Lung (tissue), 12 donors: Measurements from ENCODE around the gene CALML6. TPM values are rescaled to one million over a fixed set of nuclear protein-coding genes. Genes with fewer than 3 reads are reported as not detected.
A peak's percentile ranks its signal among the peaks of the same experiment; 100 is the strongest.

Source experiments
- ATAC-seq: fragments of 200-7000 bp; cut with Tn5 transposase; one replicate; pipeline ENCODE4 v1.9.1; 2020; ENCODE audit warnings: moderate number of reproducible peaks; ENCODE audit not compliant: insufficient read depth, low FRiP score
- DNase-seq, 3 donors: peaks; one replicate each; pipeline ENCODE4 v3.0.0-alpha.2; 2013 to 2017
- H3K27ac ChIP-seq, 2 donors: one replicate each; pipeline ENCODE4 v1.5.1; 2013; ENCODE audit warnings: mild to moderate bottlenecking in 2 of 2, moderate library complexity in 2 of 2, control low read depth in 1 of 2, inconsistent platforms in 1 of 2, low read depth in 1 of 2, low read length in 1 of 2
- H3K27me3 ChIP-seq, 3 donors: one replicate each; pipeline ENCODE4 v1.5.1; 2013; ENCODE audit warnings: low read length in 2 of 3; ENCODE audit not compliant: control insufficient read depth in 3 of 3, insufficient read depth in 3 of 3
- H3K36me3 ChIP-seq, 4 donors: one replicate each; pipeline ENCODE4 v1.5.1; 2013; ENCODE audit warnings: low read length in 4 of 4, mild to moderate bottlenecking in 1 of 4, moderate library complexity in 1 of 4; ENCODE audit not compliant: control insufficient read depth in 4 of 4, insufficient read depth in 4 of 4
- H3K4me1 ChIP-seq, 5 donors: one replicate each; pipeline ENCODE4 v1.5.1; 2013; ENCODE audit warnings: low read length in 5 of 5, mild to moderate bottlenecking in 2 of 5, moderate library complexity in 1 of 5; ENCODE audit not compliant: control insufficient read depth in 5 of 5, insufficient read depth in 5 of 5
- H3K4me3 ChIP-seq: one replicate; pipeline ENCODE4 v1.5.1; 2013; ENCODE audit warnings: mild to moderate bottlenecking, control low read depth, moderate library complexity
- H3K9ac ChIP-seq, 2 donors: one replicate each; pipeline ENCODE4 v1.5.1; 2013; ENCODE audit warnings: low read length in 2 of 2, control low read depth in 1 of 2; ENCODE audit not compliant: insufficient read depth in 1 of 2
- H3K9me3 ChIP-seq, 4 donors: one replicate each; pipeline ENCODE4 v1.5.1; 2013; ENCODE audit warnings: low read length in 3 of 4, mild to moderate bottlenecking in 1 of 4, moderate library complexity in 1 of 4; ENCODE audit not compliant: control insufficient read depth in 4 of 4, insufficient read depth in 3 of 4
- CTCF ChIP-seq: IDR thresholded peaks from 2 replicates; pipeline ENCODE4 v1.5.1; 2012; ENCODE audit warnings: mild to moderate bottlenecking; ENCODE audit errors: control extremely low read depth, extremely low read depth
- WGBS, 2 donors: extraction: QIAGEN DNeasy Blood & Tissue Kit; methylation state at CpG; one replicate each; pipeline ENCODE4 v1.1.7; 2013; 5-methylcytosine and 5-hydroxymethylcytosine counted together
- polyA plus RNA-seq, 2 donors: library from polyadenylated mRNA; stranded (reverse); fragments of 200-250 nt; gene quantifications; one replicate each; pipeline ENCODE4 v1.2.1, GENCODE V29; 2013
- total RNA-seq, 2 donors: library from RNA; depleted of rRNA in 1 of 2; stranded (reverse); fragments of >200 nt in 1 of 2; gene quantifications; one replicate each; pipeline ENCODE4 v1.2.1, GENCODE V29; 2014 to 2021
- donor health status: control.
- donor health status: control.
- donor health status: Bipolar disorder and iron deficiency.
- donor health status: healthy.
- donor health status: DM: yes; HTN: yes; CAD: no.

The CALML6 gene
- total and polyA plus RNA-seq, 4 donors: 0.11 to 0.55 (median 0.34) TPM

GRCh38 chr1:1959459-1959839 lies 44.4 kb downstream of the CALML6 start:
- no peaks in the 10 kb centered on the region for H3K9me3 ChIP-seq
- H3K27me3 ChIP-seq: no peaks in the 10 kb centered on the region
- DNase-seq (no peak), ATAC-seq (no peak)
- H3K27ac ChIP-seq: no peak overlapping the region
- H3K4me1 ChIP-seq: peaks cover 0 to 13% (median 0%) of the 10 kb centered on the region in 5 donors
- no peak overlapping the region for H3K9ac ChIP-seq
- no peaks in the 10 kb centered on the region for H3K36me3 ChIP-seq
- no peak for TF ChIP-seq CTCF
- H3K4me3 ChIP-seq: no peak overlapping the region
- WGBS, 2 donors: 77 to 82% methylated on average over 12 of the region's 12 CpGs

GRCh38 chr1:1959840-1960479 lies 44.9 kb downstream of the CALML6 start:
- 7% methylated on average over 23 of the region's 23 CpGs for WGBS, 2 donors
- no peaks in the 10 kb centered on the region for H3K27me3 ChIP-seq
- DNase-seq: peak; percentile 84 to 91 (median 90)

GRCh38 chr1:1960480-1961196 lies 45.6 kb downstream of the CALML6 start:
- WGBS, 2 donors: 48 to 55% methylated on average over 17 of the region's 17 CpGs
- TF ChIP-seq CTCF: no peak
- Histone ChIP-seq H3K9me3 (no peaks in the 10 kb centered on the region), H3K4me1 (peaks cover 0 to 13% (median 0%) of the 10 kb centered on the region in 5 donors), H3K4me3 (no peak overlapping the region), H3K27me3 (no peaks in the 10 kb centered on the region), H3K9ac (no peak overlapping the region), H3K36me3 (no peaks in the 10 kb centered on the region), H3K27ac (no peak overlapping the region)
- DNase-seq: peak in 1 of 3 donors; percentile 7
- no peak for ATAC-seq

More at GRCh38 chr1:1959840-1960479, 44.9 kb downstream of the CALML6 start:
- Histone ChIP-seq H3K9ac (no peak overlapping the region), H3K4me3 (no peak overlapping the region), H3K9me3 (no peaks in the 10 kb centered on the region), H3K27ac (no peak overlapping the region), H3K4me1 (peaks cover 0 to 13% (median 0%) of the 10 kb centered on the region in 5 donors), H3K36me3 (no peaks in the 10 kb centered on the region)
- peak; percentile 69 for ATAC-seq
- peak; percentile 34 for TF ChIP-seq CTCF
